ENCODE data around the gene ANTXR2.

- TF ChIP-seq POLR2AphosphoS5 (IDR thresholded peaks at IDR 0.05) (no peak), CTCF (IDR thresholded peaks at IDR 0.05) (no peak), POLR2A (IDR thresholded peaks at IDR 0.05) (no peak), EP300 (IDR thresholded peaks at IDR 0.05) (no peak)
Measured at GRCh38 chr4:80069108-80069836, 3.8 kb downstream of the ANTXR2 start.
